ENCODE data around the gene TMEM109. TPM values are rescaled to one million over a fixed set of nuclear protein-coding genes. Genes with fewer than 3 reads are reported as not detected.

The TMEM109 gene
- total RNA-seq, 1 donor from 2014 or later, result 48.7 TPM

GRCh38 chr11:60938500-60938899 is 24.5 kb downstream of the TMEM109 start:
- Mint-ChIP-seq H3K27me3 (no peaks in the 10 kb centered on the region), H3K9me3 (ENCODE audit: low read depth) (no peaks in the 10 kb centered on the region), H3K4me1 (ENCODE audit: low read depth) (peaks cover 9% of the 10 kb centered on the region), H3K4me3 (ENCODE audit: low read depth) (no peak overlapping the region), H3K36me3 (ENCODE audit: insufficient read depth) (peaks cover 9% of the 10 kb centered on the region), H3K27ac (no peak overlapping the region)
- DNase-seq (ENCODE audit: low spot score, unreplicated experiment), result no peak
- TF ChIP-seq CTCF (IDR thresholded peaks at IDR 0.05; ENCODE audit: unreplicated experiment), result no peak

GRCh38 chr11:60939301-60939700 is 25.3 kb downstream of the TMEM109 start:
- no peak for TF ChIP-seq CTCF (IDR thresholded peaks at IDR 0.05; ENCODE audit: unreplicated experiment)
- peaks cover 9% of the 10 kb centered on the region for H3K4me1 Mint-ChIP-seq (ENCODE audit: low read depth)
- peaks cover 2% of the 10 kb centered on the region for H3K27me3 Mint-ChIP-seq
- no peak overlapping the region for H3K4me3 Mint-ChIP-seq (ENCODE audit: low read depth)
- no peak overlapping the region for H3K27ac Mint-ChIP-seq
- no peak for DNase-seq (ENCODE audit: low spot score, unreplicated experiment)
- H3K36me3 Mint-ChIP-seq (ENCODE audit: insufficient read depth), result peaks cover 5% of the 10 kb centered on the region
- H3K9me3 Mint-ChIP-seq (ENCODE audit: low read depth), result no peaks in the 10 kb centered on the region

- no peak overlapping the region for H3K4me3 Mint-ChIP-seq (ENCODE audit: low read depth)
- peaks cover 5% of the 10 kb centered on the region for H3K36me3 Mint-ChIP-seq (ENCODE audit: insufficient read depth)
- no peaks in the 10 kb centered on the region for H3K9me3 Mint-ChIP-seq (ENCODE audit: low read depth)
- peaks cover 3% of the 10 kb centered on the region for H3K27me3 Mint-ChIP-seq
- no peak for DNase-seq (ENCODE audit: low spot score, unreplicated experiment)
- no peak for TF ChIP-seq CTCF (IDR thresholded peaks at IDR 0.05; ENCODE audit: unreplicated experiment)
- H3K4me1 Mint-ChIP-seq (ENCODE audit: low read depth), result peaks cover 9% of the 10 kb centered on the region
- no peak overlapping the region for H3K27ac Mint-ChIP-seq
These were observed 25.9 kb downstream of the TMEM109 start for GRCh38 chr11:60939855-60940254.

GRCh38 chr11:60941371-60942119 is 27.6 kb downstream of the TMEM109 start:
- Mint-ChIP-seq H3K4me1 (ENCODE audit: low read depth) (peaks cover 11% of the 10 kb centered on the region), H3K36me3 (ENCODE audit: insufficient read depth) (peaks cover 3% of the 10 kb centered on the region), H3K4me3 (ENCODE audit: low read depth) (no peak overlapping the region), H3K9me3 (ENCODE audit: low read depth) (no peaks in the 10 kb centered on the region), H3K27ac (no peak overlapping the region), H3K27me3 (peaks cover 5% of the 10 kb centered on the region)
- no peak for DNase-seq (ENCODE audit: low spot score, unreplicated experiment)
- TF ChIP-seq CTCF (IDR thresholded peaks at IDR 0.05; ENCODE audit: unreplicated experiment), result no peak

GRCh38 chr11:60942219-60942618 is 28.3 kb downstream of the TMEM109 start:
- Mint-ChIP-seq H3K9me3 (ENCODE audit: low read depth) (no peaks in the 10 kb centered on the region), H3K36me3 (ENCODE audit: insufficient read depth) (no peaks in the 10 kb centered on the region), H3K4me1 (ENCODE audit: low read depth) (peaks cover 11% of the 10 kb centered on the region), H3K4me3 (ENCODE audit: low read depth) (no peak overlapping the region), H3K27me3 (peaks cover 5% of the 10 kb centered on the region), H3K27ac (peak overlapping the region; percentile 59)
- DNase-seq (ENCODE audit: low spot score, unreplicated experiment), result no peak
- no peak for TF ChIP-seq CTCF (IDR thresholded peaks at IDR 0.05; ENCODE audit: unreplicated experiment)

Data from progenitor cell of endocrine pancreas (in vitro differentiated cells).